NB4 (cell line): ENCODE data around the gene MAU2.

ENCODE experiments used
- MYC ChIP-seq: IDR thresholded peaks from 2 replicates; pipeline ENCODE4 v1.6.1; 2011; ENCODE audit warnings: low read depth, low read length
- POLR2A ChIP-seq: IDR thresholded peaks from 2 replicates; pipeline ENCODE4 v1.6.1; 2011; ENCODE audit warnings: mild to moderate bottlenecking; ENCODE audit not compliant: insufficient read length; ENCODE audit errors: extremely low read depth
- TF ChIP-seq, protein P1 (sequence below): IDR thresholded peaks from one replicate; pipeline ENCODE4 v1.5.1; 2012; ENCODE audit warnings: low read depth, low read length
- TF ChIP-seq, protein P2 (sequence below): IDR thresholded peaks from 2 replicates; pipeline ENCODE4 v1.6.1; 2011; ENCODE audit warnings: low read depth, low read length

DNA sequence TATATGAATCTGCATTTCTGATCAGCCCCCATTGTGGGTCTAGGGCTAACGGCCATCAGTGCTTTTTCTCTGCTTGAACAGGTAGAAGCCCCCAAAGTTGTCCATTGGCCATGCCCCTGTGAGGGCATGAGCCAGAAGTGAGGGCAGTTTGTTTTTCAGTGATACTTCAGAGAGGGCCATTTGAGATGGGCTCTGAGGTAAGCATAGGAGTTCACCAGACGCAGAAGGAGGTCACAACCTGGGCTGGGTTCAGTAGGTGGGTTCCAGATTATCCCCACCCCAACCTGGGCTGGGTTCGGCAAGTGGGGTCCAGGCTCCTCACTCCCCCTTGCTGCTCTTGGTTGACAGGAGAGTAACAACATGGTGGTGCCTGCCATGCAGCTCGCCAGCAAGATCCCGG is 33.4 kb downstream of the MAU2 start:
- no peak for TF ChIP-seq MYC
- TF ChIP-seq, protein P1, sequence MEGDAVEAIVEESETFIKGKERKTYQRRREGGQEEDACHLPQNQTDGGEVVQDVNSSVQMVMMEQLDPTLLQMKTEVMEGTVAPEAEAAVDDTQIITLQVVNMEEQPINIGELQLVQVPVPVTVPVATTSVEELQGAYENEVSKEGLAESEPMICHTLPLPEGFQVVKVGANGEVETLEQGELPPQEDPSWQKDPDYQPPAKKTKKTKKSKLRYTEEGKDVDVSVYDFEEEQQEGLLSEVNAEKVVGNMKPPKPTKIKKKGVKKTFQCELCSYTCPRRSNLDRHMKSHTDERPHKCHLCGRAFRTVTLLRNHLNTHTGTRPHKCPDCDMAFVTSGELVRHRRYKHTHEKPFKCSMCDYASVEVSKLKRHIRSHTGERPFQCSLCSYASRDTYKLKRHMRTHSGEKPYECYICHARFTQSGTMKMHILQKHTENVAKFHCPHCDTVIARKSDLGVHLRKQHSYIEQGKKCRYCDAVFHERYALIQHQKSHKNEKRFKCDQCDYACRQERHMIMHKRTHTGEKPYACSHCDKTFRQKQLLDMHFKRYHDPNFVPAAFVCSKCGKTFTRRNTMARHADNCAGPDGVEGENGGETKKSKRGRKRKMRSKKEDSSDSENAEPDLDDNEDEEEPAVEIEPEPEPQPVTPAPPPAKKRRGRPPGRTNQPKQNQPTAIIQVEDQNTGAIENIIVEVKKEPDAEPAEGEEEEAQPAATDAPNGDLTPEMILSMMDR = no peak
- TF ChIP-seq POLR2A = no peak
- TF ChIP-seq, protein P2, sequence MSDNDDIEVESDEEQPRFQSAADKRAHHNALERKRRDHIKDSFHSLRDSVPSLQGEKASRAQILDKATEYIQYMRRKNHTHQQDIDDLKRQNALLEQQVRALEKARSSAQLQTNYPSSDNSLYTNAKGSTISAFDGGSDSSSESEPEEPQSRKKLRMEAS = no peak
